ENCODE results near the gene LATS2.

- TF ChIP-seq CTCF (IDR thresholded peaks at IDR 0.05) (no peak), POLR2A (IDR thresholded peaks at IDR 0.05) (no peak)
These were observed 22.1 kb downstream of the LATS2 start for GRCh38 chr13:21039097-21039800.

Measured in testis (tissue), 2 donors.